HG02981 (cell line): ENCODE results near the gene GABRB1.
A peak's percentile ranks its signal among the peaks of the same experiment; 100 is the strongest.
"Not testable (repeated sequence)": the region's sequence is repeated elsewhere in the genome, so short reads cannot be mapped to it uniquely, and the experiment has no call there.

Experiments used
- ATAC-seq: cut with Tn5 transposase; IDR thresholded peaks from one replicate; pipeline ENCODE4 v1.9.1; 2021; ENCODE audit warnings: mild to moderate bottlenecking, moderate library complexity; ENCODE audit not compliant: unreplicated experiment

The GABRB1 gene

DNA sequence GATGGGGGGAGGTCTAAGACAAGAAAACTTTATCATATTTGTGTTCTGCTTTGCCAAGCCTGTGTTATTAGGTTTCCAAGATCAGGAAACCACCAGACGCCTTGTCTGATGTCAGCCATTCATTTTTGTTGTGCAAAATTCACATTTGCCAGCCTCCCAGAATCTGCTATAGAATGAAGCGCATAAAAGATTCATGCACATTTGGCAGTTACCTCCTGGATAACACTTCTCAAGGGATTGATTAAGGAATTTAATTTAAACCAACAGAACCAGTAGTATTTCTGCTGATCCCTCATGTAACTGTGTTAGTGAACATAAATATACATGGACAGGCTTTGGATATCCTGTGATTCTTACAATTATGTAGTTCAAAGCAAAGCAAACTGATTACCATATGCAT, 244.2 kb downstream of the GABRB1 start:
- no peak for ATAC-seq

DNA sequence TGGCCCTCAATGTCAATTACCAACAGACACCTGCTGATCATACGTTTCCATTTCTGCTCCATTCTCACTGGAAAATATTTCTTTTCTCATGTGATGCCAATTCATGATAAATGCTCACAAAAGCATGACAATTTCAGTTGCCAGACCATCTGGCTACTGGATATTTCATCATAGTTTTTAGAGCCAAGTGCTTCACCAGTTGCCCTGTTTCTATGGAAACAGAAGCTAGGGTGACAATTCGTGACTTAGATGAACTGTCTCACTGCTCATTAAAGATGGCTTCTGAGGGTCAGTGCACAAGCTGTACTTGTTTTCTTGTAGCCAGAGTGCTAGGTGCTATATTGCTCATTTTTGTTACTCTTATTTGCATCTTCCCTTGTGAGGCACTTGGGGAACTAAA, 247.3 kb downstream of the GABRB1 start:
- ATAC-seq, result no peak

DNA sequence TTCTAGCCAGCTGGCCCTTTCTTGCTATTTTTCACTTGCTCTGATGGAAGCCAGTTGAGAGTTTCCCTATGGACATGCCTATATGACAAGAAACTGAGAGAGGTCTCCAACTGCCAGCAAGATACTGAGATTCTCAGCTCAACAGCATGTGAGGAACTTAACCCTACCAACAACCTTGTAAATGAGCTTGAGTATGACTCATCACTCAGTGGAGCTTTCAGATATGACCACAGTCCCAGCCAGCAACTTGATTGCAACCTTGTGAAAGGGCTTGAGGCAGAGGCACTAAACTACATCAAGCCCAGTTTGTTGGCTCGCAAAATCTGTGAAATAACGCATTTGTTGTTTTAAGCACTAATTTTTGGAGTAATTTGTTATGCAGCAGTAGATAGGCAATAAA, 256.4 kb downstream of the GABRB1 start:
- peak; percentile 86 for ATAC-seq

DNA sequence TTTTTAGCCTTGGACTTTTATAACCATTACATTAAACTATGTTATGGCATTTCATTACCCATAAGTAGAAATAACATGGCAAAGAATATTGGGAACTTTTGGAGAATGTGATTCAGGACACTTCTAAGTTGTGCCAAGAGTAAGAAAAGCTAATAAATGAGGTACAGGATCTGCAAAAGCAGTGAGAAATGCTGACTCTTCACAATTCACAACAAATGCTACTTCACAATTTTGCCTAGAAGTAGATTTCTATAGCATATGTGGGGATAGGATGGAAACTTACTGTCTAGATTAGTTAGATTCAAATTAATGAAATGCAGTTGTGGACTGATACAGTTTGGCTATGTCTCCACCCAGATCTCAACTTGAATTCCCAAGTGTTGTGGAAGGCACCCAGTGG, 258.4 kb downstream of the GABRB1 start:
- no peak for ATAC-seq

DNA sequence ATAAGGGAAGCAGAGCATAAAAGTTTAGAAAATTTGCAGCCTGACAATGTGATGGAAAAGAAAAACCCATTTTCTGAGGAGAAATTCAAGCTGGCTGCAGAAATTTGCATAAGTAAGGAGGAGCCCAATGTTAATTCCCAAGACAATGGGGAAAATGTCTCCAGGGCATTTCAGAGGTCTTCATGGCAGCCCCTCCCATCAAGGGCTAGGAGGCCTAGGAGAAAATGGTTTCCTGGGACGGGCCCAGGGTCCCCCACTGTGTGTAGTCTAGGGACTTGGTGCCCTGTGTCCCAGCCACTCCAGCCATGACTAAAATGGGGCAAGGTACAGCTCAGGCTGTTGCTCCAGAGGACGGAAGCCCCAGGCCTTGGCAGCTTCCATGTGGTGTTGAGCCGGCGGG, 259.5 kb downstream of the GABRB1 start:
- ATAC-seq, result not testable (repeated sequence)

DNA sequence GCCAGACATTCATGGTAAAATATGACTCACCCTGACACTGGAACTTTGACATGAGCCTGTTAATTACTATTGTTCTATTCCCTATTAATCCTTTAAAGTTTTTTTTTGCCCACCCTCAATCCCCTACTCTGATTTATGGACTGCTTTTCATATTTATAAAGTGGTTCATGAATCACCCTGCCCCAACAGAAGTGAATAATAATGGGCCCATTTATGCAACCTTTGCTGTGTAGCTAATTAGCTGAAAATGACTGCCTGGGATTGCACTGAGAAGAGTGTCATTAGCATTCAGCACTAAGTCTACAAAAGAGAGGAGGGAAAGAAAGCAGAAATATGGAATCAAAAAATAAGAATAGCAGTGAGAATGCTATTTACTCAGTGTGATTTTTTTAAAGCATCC, 277.8 kb downstream of the GABRB1 start:
- ATAC-seq, result no peak

DNA sequence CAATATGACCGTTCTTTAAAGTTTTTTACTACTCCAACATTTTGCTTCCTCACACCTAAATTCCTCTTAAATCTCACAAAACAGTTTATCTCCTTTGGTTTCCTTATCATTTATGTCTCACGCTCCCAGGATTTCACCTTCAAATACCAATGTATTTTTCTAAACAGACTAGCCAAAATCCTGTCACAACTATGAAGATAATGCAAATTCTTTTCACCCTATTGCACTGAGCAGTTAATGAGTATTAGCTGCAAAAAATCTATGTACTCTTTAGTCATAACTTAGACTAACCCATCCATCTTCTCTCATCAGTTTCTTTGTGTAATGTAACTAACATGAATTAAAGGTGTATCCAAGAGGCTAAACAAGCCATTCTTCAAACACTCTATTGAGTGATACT, 280.8 kb downstream of the GABRB1 start:
- no peak for ATAC-seq

DNA sequence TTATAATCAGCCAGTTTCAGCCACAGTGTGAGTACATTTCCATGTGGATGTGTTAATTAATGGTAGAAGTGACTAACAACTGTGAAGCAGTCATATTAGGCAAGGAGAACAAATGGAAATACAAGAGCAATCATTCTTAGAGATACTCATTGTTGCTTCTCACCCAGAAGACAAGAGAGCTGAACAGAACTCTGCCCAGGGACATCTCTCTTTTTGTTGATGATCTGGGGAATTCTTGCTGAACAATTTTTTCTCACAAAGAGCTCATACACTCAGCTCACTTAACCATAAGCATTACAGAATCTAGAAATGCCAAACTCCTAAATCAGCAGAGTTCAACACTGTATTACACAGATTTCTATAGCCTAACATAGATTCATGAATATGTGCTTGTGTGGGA, 282.0 kb downstream of the GABRB1 start:
- no peak for ATAC-seq

DNA sequence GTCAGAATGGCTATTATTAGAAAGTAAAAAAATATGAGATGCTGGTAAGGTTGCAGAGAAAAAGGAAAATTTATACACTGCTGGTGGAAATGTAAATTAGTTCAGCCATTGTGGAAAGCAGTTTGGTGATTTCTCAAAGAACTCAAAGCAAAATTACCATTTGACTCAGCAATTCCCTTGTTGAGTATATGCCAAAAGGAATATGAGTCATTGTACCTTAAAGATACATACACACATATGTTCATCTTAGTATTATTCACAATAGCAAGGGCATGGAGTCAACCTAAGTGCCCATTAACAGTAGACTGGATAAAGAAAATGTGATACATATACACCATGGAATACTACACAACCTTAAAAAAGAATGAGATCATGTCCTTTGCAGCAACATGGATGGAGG, 284.0 kb downstream of the GABRB1 start:
- ATAC-seq, result peak; percentile 67

DNA sequence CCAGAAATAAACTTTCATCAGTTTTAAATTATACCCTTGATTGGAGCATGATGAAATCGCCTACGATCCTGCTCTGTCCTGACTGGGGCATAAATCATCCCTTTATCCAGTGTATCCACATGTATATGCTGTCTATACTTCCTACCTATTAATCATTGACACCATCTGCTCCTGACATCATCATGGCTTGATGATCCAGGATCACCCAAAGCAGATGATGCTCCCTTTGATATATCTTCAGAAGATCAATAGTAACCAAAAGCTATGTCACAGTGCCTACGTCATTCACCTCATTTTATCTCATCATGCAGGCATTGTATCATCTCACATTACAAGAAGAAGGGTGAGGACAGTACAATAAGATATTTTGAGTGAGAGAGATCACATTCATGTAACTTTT, 294.7 kb downstream of the GABRB1 start:
- no peak for ATAC-seq

DNA sequence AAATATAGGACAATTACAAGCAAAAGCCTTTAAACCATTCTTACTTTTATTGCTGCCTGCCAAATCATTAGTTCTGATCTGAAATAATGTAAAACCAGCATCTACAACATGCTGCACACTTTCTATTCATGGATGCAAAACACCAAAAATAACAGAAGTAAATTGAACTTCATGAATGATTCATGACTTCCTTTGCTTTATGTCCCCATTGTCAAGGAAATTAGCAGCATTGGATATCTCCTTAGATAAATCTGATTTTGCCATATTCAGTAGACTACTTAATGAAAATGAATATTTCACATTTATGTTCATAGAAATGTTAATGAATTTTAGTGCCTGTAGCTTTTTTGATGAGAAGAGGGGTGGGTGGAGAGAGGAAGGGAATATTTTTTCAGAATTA, 299.5 kb downstream of the GABRB1 start:
- no peak for ATAC-seq

DNA sequence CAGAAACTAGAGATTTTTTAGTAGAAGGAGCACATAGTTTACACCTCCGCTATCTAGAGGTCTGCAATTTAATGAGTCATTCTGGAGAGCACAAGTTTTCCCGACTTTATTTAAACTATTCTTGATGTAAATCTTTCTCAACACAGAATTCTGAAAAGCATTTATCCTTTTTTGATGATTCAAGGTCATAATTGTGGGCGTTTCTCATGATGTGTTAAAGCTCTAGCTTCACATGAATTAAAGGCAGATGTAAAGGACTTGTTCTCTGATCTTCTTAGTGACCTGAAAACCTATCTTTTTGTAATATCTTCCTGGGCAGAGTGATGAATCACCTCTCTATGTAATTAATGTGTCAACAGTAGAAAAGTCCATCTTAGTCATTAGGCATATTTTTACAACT, 303.3 kb downstream of the GABRB1 start:
- no peak for ATAC-seq

DNA sequence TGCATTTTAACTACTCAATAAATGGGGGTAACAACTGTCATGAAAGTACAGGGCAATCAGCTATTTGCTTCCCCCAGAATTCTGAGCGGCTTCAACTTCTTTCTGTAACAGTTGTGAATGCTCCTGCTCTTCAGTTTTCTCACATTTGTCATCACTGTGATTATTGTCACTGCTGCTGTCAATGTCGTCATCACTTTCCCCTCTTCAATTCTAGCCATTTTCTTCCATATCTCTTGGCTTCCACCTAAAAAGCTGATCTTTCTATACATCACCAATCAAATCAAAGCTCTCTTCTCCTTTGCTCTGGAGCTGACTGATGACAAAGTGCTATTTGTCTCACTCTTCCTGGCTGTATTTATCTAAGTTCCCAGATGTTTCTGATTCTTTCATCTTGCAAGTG, 306.5 kb downstream of the GABRB1 start:
- no peak for ATAC-seq

DNA sequence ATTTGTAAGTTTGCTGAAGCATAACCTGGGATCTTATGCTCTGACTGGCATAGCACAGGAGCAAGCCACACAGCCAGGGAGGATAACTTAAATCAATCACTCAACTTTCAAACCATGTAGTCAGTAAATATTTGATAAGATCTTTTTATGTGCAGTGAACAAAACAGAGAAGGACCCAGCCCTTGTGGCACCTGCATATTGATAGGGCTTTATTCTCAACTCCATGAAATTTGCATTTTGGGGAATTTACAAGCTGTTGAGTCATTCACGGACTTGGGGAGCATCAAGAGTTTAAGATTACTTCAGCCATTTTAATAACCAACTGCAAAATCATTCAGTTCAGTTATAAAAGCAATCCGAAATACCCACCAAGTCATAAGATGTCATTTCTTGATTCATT, 309.5 kb downstream of the GABRB1 start:
- no peak for ATAC-seq

DNA sequence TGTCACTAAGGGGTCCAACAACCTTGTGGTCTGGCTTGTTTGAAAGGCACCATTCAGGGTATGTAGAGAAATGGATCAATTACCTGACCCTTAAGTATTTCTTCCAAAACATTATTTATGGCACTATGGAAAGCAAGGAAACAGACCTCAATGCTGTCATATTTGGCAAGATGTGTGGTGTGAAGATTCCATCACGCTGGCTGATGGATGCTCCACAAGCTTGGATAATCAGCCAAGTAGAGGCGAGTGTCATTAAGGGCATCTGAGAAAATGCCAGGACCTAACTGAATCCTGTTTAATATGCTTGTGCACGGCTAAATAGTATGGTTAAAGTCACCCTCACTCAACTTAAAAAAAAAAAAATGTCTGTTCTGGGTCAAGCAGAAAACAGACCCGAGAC, 311.4 kb downstream of the GABRB1 start:
- ATAC-seq, result no peak

DNA sequence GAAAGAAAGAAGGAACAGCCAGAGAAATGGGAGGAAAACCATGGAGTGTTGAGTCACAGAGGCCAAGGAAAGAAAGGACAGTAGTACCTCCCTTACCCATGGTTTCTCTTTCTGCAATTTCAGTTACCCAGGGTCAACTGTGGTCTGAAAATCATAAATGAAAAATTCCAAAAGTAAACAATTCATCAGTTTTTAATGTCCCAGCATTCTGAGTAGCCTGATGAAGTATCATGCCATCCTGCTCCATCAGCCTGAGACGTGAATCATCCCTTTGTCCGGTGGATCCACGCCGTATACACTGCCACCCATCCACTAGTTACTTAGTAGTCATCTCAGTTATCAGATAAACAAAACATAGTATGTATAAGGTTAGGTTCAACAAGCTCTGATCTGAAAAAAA, 318.0 kb downstream of the GABRB1 start:
- ATAC-seq, result no peak

DNA sequence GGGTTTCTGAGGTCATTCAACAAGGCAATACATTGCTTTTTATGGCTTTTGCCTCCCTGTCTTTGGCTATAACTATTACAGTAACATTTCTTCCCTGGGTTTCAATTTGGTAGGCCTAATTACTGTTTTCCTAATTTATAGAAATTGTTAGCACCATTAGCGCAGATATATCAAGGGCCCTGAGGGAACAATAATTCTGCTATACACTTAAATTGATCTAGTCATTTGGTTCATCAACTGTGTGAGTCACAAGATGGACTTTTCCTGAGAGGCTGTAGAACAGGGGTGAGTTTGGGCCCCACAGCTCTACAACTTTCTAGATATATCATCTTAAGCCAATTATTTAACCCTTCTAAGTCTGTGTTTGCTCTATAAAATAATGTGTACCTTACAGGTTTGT, 324.2 kb downstream of the GABRB1 start:
- no peak for ATAC-seq

DNA sequence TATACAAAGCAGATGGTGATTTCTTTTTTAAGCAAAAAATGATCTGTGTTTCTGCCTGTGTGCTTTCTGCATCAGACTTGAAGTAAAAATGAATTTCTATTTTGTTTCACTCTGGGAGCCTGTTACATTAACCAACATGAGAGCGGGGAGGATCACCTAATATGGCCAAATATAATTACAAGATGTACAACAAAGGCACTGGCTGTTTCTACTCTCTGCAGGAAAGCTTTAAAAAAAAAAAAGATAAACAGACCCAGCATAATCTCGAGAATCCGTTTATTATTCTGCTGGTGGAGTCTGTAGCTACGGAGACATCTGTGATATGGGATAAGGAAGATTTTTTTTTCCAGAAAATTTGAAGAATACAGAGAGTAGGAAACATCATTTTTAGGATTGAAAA, 328.5 kb downstream of the GABRB1 start:
- ATAC-seq, result no peak

DNA sequence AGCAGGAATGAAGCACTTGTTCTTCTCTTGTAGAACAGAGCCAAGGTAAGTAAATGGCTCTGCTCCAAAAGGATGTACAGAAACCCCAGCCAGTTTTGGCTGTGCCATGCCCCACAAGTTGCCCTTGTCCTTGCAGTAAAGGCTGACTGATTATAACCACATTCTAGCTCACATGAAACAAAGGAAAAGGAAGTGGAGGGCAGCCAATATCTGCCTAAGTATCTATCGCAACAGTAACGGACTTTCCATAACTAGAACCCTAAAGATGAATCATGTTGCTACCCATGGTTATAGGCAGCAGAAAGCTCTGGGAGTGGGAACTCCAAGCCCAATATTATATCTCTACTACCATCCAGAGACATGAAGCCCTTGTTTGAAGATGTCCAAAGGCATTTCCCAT, 336.4 kb downstream of the GABRB1 start:
- no peak for ATAC-seq

DNA sequence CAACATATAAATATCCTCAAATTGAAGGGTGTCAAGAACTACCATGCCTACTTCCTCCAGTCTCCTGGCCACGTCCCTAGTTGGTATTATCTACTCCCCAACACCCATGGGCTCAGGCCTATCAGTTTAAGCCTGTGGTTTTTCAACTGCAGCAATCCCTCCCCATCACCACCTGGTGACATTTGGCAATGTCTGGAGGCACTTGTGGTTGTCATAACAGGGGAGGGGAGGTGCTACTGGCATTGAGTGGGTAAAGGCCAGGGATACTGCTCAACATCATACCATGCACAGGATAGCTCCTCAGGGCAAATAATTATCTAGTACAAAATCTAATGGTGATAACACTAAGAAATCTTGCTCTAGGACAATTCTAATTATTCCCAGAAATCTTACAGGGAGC, 336.8 kb downstream of the GABRB1 start:
- no peak for ATAC-seq

DNA sequence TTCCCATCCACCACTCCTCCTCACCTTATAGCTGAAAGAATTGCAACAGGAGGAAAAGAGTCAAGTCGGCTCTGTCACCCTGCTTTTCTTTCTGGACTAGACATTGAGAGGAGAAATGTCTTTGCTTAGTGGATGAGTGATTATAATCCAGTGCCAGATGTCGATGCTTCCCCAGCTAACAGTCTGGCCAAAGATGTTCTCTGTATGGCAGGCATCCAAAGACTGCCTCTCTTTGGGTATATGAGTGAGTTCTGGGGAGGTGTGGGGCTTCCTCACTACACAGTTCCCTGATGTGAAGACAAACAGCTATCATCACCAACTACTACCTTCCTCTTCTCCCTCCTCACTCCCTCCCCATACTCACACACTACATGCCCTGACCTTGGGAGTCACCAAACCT, 341.2 kb downstream of the GABRB1 start:
- no peak for ATAC-seq

DNA sequence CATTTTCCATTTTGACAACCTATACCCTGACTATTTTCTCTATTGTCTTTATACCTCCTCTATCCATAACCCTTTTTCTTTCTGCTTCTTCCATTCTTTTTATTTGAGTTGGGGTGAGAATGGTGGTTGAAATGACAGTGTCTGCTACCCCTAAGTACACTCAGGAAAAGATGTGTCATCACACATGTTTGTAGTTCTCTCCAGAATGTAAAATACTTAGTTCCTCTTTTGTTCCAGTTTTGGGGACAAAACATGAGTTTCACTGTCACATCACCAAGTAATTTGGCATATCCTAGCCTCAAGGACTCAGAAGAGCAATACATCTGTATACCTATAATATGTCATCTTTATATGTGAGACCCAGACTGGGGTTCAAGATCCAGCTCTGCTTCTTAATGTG, 341.8 kb downstream of the GABRB1 start:
- peak; percentile 71 for ATAC-seq

DNA sequence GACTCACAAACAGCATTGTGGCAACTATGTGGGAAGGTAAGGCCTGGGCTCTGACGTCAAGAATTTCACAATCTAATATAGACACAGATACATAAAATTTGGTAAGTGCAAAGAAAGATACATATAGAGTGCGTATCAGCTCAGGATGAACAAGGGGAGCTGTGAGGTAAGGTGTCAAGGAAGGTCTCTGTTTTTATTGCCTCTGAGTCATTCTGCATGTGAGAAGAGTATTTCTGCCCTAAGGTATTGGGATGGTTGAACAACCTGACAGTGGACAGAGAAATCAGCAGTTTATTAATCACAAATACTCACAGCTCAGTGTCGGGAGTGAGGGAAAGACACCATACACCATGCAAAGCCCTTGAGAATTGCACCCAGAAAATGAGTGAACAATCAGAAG, 342.3 kb downstream of the GABRB1 start:
- ATAC-seq, result no peak

DNA sequence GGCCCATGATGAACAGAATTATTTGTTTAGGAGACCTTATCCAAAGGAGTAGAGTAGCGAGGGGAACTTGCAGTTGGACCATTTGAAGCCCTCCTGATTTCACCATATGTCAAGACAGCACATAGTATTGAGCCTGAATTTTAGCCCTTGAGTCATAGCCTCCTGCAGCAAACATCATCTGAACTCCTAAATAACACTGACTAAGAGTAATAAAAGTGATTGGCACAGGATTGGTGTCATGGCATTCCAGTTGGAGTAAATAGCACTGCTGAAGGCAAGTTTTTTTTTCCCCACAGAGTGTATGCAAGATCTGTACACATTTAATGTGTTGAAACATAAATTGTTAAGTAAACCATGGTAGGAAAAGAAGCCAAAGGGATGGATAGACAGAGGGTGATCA, 343.1 kb downstream of the GABRB1 start:
- no peak for ATAC-seq
